ENCODE results near the gene PEAK1. TPM values are rescaled to one million over a fixed set of nuclear protein-coding genes. Genes with fewer than 3 reads are reported as not detected.

Gene PEAK1
- total RNA-seq, 1 experiment from 2014 or later = 21.2 TPM

DNA sequence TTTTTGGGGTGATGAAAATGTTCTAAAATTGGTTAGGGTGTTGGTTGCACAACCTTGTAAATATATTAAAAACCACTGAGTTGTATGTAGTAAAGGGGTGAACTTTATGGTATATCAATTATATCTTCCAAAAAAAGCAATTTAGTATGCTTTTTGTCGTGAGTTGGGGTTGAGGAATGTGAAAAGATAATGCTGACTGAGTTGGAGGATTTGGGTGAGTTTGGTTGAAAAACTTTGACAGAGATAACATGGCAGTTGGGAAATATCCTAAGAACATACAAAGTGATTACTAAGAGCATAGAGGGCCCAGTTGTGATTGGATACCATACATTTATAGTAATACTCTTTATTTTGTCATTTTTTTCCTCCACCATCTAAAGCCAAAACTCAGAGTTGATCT lies 34.4 kb upstream of the PEAK1 start:
- Histone ChIP-seq H3K4me2 (ENCODE audit: insufficient read depth, insufficient read length, low read length) (no peak overlapping the region), H3K23me2 (ENCODE audit: insufficient read length, low read depth, low read length, poor library complexity, severe bottlenecking) (no peaks in the 10 kb centered on the region), H4K91ac (ENCODE audit: insufficient read length, low read depth, low read length) (no peak overlapping the region), H3K79me1 (ENCODE audit: insufficient read depth, low read depth, low read length, poor library complexity, severe bottlenecking) (peaks cover 2% of the 10 kb centered on the region), H3K4me1 (ENCODE audit: insufficient read depth, low read length) (no peaks in the 10 kb centered on the region; the same call in 1 of the 2 replicates), H3K4ac (ENCODE audit: low read depth, low read length) (no peak overlapping the region), H3K27me3 (ENCODE audit: insufficient read depth, low read length) (no peaks in the 10 kb centered on the region), H3K9me3 (ENCODE audit: control insufficient read depth, low read depth, low read length) (no peaks in the 10 kb centered on the region), H4K20me1 (ENCODE audit: control insufficient read depth, insufficient read depth, insufficient read length) (no peaks in the 10 kb centered on the region), H2AK5ac (ENCODE audit: insufficient read length, low read length) (no peak overlapping the region), H2BK120ac (ENCODE audit: low read depth, low read length, poor library complexity, severe bottlenecking) (no peak overlapping the region), H3K79me2 (ENCODE audit: insufficient read depth, low read length) (0 out of 2 replicates have a peak, but pooled peaks cover 2% of the 10 kb centered on the region), H2AFZ (ENCODE audit: low read length) (no peak overlapping the region), H4K5ac (ENCODE audit: insufficient read length, low read depth, low read length) (no peak overlapping the region), H2BK15ac (ENCODE audit: low read depth, low read length) (no peak overlapping the region), H4K8ac (replicated peaks; ENCODE audit: insufficient read length, low read depth, low read length) (no peak overlapping the region), H3T11ph (ENCODE audit: low read length) (no peak overlapping the region), H3K23ac (ENCODE audit: insufficient read length, low read depth, low read length) (no peak overlapping the region), H3K9ac (ENCODE audit: extremely low read depth, insufficient read length, low read length) (no peak overlapping the region), H3K27ac (ENCODE audit: insufficient read length, low read depth, low read length) (no peak overlapping the region), H2BK12ac (ENCODE audit: insufficient read length, low read depth, low read length) (no peak overlapping the region), H3K14ac (ENCODE audit: insufficient read depth, low read length) (no peak overlapping the region), H2BK5ac (ENCODE audit: insufficient read length, low read length) (no peak overlapping the region), H3K56ac (ENCODE audit: insufficient read length, low read depth, low read length) (no peak overlapping the region), H3K18ac (ENCODE audit: insufficient read length, low read depth, low read length) (no peak overlapping the region), H2BK20ac (ENCODE audit: low read depth, low read length, poor library complexity, severe bottlenecking) (no peak overlapping the region)
- peaks cover 11 to 18% (median 12%) of the 10 kb centered on the region in 3 experiments for H3K36me3 Mint-ChIP-seq (ENCODE audit: insufficient read depth in 1 of 3, low read depth in 3 of 3)
- H3K27ac Mint-ChIP-seq = no peak overlapping the region
- peaks cover 11% of the 10 kb centered on the region in 2 experiments for H3K4me1 Mint-ChIP-seq
- TF ChIP-seq, protein P1, sequence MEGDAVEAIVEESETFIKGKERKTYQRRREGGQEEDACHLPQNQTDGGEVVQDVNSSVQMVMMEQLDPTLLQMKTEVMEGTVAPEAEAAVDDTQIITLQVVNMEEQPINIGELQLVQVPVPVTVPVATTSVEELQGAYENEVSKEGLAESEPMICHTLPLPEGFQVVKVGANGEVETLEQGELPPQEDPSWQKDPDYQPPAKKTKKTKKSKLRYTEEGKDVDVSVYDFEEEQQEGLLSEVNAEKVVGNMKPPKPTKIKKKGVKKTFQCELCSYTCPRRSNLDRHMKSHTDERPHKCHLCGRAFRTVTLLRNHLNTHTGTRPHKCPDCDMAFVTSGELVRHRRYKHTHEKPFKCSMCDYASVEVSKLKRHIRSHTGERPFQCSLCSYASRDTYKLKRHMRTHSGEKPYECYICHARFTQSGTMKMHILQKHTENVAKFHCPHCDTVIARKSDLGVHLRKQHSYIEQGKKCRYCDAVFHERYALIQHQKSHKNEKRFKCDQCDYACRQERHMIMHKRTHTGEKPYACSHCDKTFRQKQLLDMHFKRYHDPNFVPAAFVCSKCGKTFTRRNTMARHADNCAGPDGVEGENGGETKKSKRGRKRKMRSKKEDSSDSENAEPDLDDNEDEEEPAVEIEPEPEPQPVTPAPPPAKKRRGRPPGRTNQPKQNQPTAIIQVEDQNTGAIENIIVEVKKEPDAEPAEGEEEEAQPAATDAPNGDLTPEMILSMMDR (conservative IDR thresholded peaks at IDR 0.05) = no peak
- H3K27me3 Mint-ChIP-seq (ENCODE audit: low read depth) = no peaks in the 10 kb centered on the region
- H3K9me3 Mint-ChIP-seq = peaks cover 0 to 3% of the 10 kb centered on the region in 2 experiments; a peak in 1 of 5 replicates
- no peak overlapping the region for H3K4me3 Mint-ChIP-seq
- DNase-seq = no peak
- WGBS (ENCODE audit: extremely low coverage, insufficient read length, low lambda C conversion rate) = 100% methylated on average over 1 of the region's 1 CpG

Measured in H9 (cell line).